ENCODE results near the gene MPP7.

The MPP7 gene

DNA sequence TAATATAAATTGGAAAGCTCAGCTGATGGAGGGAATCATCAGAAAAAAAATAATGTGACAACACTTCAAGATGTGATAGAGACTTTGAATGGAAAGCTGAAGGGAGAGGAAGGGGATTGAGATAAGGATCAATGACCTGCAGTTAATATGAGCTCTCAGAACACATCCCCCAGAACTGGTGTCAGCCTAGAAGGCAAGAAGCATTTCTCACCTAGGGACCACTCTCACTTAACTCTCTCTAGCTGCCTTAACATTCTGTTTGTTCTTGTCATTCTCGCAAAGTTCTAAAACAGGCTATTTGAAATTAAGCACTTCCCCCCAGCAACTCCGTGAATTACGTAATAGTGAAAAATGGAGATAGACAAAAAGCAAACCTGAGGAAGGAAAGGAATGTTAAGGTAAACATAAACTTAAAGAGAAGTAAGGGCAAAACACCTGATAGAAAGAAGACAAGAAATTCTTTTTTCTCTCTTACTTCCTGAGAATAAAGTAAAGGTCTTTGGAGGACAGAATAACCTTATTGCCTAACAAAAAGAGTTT is 1.2 kb upstream of the MPP7 start:
- no peak for DNase-seq

DNA sequence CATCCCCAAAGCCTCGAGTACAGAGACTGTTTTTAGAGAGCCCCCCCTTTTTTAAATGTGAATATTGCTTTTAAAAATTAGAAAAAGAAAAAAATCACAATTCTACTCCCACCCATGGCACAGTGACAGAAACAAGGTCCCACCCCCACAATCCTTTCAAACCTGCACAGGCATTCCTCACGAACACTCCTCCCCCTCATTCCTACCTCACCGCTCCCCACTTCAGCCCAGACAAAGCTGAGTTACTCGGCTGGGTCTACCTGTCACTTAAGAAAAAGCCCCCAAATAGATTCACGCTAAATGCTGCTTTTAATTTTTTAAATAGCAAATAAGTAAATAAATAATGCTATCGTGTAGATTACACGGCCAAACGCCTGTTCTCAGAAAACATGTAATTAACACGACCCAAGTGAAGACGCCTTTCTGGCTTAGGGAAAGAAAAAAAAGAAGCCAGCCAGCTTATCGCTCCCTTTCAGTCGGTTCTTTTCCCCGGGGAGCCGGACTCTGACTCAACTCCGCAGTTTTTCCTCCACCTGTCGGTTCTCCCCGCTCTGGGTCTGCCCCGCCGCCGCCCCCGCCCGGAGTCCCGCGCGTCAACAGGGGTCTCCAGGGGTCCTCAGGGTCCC is 739 bp downstream of the MPP7 start:
- DNase-seq: no peak

DNA sequence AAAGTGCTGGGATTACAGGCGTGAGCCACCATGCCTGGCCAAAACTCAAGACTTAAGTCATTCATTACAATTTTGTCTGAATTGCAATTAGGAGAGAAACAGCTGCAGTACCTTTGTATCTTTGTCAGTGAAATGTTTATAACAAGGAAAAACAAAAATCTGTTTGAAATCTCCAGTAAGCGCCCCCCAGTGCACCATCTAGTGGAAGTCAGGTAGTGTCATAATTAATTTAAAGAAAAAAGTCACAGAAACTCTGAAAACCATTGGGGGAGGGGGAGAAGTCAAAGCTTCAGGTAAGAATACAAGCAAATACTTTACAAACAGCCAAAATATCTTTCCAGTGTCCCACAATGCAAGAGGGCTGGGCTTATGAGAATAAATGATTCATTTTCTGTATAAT is 2.8 kb downstream of the MPP7 start:
- no peak for DNase-seq

DNA sequence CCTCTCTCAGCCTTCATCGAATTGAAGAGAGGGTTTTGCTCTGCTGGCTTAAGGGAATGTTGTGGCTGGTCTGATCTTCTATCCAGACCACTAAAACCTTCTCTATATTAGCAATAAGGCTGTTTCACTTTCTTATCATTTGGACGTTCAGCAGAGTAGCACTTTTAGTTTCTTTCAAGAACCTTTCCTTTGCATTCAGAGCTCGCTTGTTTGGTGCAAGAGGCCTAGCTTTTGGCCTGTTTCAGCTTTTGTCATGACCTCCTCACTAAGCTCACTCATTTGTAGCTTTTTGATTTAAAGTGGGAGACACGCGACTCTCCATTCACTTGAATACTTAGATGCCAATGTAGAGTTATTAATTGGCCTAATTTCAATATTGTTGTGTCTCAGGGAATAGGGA is 3.9 kb downstream of the MPP7 start:
- DNase-seq: no peak

DNA sequence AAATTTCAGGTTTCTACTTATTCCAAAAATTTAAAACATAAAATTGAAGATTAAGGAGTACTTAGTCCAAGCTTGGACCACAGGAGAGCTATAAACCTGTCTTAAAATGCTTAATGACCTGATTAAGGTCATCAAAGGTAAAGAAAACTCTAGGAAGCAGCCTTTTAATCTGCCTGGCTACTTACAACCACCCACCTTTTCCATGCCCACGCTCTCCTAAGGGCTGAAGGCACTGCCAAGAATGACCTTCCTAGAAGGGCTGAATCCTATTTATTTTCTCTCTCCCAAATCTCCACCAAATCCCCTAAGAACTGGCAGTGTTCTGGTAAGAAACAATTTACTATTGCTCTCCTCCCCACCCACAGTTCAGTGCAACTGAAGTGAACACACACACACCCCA is 6.8 kb downstream of the MPP7 start:
- no peak for DNase-seq

DNA sequence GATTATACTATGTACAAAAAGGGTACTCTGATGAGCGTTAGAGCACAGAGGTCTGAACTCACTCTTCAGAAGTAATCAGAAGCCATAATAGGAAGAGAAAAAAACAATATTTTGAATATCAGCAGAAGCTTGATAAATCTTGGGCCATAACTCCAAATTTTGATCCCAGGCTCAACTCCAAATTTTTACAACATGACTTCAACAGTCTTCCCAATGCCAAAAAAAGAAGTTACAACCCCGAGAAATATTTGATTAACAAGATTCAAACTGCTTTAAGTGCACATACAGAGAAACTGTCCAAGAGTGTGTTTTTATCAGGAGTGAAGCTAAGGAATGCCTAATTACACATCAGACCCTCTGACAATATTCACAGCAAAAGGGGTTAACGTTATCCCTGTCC is 7.5 kb downstream of the MPP7 start:
- no peak for DNase-seq

DNA sequence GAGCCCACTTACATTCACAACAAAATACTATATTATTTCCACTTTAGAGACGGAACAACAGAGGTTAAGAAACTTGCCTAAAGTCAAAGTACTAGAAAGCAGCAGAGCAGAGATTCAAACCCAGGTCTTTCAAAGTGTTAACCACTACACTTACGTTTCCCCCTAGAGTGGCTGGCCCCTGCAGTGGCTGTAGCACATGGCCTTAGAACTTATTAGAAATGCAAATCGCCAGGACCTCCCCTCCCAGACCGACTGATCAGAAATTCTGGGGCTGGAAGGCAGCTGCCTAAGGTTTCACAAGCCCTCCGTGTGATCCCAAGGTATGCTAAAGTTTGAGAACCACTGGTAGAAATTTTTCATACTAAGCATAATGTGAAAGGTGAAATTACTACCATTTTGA is 8.1 kb downstream of the MPP7 start:
- DNase-seq: no peak

DNA sequence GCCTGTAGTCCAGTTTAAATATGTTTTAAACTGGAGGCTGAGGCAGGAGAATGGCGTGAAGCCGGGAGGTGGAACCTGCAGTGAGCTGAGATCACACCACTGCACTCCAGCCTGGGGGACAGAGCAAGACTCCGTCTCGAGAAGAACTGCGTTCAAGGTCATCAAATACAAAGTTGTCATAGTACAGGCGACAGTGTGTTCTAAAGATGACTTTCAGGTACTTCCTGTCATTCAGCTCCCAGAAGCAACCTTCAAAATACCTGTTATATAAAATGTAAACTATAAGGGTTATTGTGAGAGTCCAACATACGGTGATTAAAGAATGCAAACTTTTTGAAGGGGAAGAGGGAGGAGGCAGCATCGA is 8.7 kb downstream of the MPP7 start:
- no peak for DNase-seq

DNA sequence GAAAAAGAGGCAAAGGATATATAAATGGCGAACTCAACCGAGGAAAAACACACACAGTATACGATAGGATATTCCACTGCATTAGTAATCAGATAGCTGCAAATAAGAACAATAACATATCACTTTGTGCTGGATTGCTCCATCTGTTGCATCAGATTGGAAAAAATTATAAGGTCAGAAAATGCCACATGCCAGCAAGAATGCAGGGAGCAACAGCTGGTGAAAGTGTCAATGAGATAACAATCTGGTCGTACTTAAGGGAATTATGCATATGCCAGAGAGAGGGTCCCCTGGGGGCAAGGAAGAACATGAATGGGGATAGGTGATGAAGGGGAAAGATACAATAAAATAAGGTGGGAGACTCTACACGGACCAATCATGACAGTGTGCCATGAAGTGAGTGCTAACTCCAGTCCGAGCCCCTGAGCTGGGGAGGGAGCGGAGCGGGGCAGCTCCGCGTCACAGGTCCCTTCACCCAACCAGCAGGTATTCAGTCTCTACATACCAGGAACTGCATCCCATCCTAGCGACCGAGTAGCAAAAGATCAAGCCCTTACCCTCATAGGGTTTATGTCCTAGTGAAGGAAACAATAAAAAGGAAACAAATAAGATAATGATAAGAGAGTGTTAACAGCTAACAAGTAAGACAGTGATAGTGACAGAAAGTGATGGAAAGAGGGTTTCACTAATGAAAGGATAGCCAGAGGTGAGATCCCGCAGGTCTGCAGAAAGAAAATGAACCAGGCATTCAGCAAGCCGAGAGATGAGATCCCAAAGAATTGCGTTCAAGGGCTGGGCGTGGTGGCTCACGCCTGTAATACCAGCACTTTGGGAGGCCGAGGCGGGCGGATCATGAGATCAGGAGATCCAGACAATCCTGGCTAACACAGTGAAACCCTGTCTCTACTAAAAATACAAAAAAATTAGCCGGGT is 9.4 kb downstream of the MPP7 start:
- no peak for DNase-seq

DNA sequence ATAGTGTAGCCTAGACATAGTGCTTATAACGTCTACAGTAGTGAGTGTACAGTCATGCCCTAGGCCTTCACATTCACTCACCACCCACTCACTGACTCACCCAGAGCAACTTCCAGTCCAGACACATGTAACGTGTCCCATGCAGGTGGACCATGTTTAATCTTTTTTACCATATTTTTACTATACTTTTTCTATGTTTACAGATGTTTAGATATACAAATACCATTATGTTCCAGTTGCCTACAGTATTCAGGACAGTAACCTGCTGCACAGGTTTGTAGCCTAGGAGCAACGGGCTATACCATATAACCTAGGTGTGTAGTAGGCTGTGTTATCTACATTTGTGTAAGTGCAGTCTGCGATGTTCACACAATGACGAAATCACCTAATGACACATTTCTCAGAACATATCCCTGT is 11.0 kb downstream of the MPP7 start:
- DNase-seq: no peak

DNA sequence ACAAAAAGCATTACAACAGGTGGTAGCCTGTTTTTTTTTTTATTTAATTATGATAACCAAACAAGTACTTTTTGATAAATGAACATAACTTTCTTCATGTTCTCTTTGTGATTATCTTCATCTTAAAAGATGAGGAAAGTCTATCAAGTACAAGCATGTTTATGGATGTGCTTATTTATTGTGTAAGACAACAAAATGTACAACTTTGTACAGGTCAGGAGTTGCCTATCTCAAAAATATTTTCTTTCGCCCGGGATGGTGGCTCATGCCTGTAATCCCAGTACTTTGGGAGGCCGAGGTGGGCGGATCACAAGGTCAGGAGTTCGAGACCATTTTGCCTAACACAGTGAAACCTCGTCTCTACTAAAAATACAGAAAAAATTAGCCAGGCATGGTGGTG is 17.0 kb downstream of the MPP7 start:
- DNase-seq: no peak

DNA sequence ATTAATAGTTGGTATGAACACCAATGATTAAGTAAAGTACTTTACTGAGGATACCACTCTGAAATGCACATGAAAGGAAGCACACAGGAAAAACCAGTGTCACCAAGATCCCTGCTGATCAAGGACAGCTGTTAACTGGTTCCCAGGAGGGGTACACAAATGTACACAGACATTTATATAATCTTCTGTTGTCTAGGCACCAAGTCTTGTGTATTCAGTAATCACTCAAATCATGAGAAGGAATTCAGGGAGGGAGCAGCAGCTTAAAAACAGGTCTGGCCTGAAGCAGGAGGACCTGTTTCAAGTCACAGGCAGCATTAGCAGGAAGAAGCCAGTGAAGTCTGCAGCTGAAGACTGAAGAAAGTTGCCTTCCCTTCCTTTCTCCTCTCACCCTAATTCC is 18.7 kb downstream of the MPP7 start:
- no peak for DNase-seq

DNA sequence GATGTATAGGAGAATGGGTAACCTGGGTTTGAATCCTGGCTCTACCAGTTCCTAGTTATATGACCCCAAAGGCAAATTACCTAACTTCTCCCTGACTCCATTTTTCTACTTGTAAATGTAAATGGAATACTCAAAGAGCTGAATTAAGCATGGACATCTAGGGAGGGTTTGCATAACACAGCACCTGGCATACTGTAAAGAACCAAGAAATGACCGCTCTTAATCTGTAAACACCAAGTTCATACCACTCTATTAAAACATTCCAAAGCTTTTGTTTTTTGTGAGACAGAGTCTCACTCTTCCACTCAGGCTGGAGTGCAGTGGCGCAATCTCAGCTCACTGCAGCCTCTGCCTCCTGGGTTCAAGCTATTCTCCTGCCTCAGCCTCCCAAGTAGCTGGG is 19.6 kb downstream of the MPP7 start:
- no peak for DNase-seq

DNA sequence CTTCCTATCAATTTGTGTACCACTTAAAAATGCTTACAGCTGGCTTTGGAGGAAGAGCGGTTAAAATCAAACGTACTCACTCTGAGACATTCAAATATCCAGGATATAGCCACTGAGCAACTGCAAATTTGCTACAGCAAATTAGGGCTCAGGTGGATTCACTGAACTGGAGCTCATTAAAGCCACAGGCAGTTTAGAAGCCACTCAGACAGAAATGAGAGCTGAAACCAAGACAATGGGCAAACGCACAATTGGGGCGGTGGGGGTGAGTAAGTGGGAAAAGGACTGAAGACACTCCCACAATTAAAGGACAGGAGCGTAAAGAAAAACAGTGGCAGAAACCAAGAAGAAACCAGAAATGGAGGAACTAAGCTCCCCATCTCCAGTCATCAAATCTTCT is 20.5 kb downstream of the MPP7 start:
- peak; percentile 69 for DNase-seq

DNA sequence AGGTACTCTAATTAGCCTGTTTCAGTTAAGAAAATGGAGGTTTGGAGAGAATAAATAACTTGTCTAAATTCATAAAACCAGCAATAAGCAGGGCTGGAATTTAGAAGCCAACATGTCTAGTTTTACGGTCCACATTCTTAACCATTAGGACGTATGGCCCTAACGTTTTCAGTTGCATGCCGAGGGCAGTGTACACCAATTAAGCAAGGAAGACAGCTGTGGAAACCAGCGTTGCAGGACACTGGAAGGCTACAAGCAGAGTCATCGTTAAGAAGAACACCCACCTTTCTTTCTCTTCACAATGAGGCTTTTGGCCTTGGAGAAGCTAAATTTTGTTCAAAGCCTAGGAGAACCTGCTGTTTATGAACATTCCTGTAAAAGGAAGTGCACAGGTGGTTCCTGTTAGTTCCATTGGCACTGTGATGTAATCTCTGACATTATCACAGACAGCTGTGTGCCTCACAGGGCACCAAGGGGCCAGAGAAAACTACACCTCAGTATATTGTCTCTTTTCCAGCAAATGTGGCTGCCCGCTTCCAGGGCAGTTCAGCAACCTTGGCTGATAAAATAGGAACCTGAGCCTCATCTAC is 21.0 kb downstream of the MPP7 start:
- DNase-seq: no peak

DNA sequence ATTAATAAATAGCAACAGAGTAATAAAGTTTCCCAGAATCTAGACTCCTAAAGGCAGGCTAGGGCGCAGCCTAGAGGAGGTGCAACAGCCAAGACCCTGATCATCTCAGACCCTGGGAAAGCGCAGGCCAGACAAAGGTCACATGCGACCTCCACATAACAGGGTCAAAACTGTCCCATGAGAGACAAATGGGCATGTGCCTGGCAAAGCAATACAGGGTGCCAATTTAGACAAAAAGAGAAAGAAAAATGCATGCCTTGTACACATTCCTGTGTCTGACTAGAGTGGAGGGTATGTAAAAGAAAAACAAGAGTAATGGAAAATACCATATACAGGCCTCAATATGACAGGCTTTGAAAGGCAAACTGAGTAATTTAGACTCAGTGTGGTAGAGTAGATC is 22.2 kb downstream of the MPP7 start:
- no peak for DNase-seq

DNA sequence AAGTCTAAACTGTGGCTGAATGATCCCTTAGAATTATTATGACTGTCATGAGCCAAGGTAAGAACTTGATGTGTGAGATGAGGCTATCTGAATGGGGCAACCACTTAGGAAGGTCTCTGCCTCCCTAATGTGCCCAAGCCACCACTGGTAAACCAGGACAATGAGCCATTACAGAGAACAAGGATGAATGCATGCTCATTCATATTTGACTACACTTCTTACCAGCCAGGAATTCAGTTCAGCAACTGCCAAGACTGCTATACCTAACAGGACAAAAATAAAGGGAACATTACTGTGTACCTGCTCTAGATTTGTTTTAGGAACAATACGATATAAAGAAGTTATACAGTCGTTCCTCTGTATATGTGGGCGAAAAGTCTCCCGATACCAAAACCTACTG is 23.0 kb downstream of the MPP7 start:
- no peak for DNase-seq

DNA sequence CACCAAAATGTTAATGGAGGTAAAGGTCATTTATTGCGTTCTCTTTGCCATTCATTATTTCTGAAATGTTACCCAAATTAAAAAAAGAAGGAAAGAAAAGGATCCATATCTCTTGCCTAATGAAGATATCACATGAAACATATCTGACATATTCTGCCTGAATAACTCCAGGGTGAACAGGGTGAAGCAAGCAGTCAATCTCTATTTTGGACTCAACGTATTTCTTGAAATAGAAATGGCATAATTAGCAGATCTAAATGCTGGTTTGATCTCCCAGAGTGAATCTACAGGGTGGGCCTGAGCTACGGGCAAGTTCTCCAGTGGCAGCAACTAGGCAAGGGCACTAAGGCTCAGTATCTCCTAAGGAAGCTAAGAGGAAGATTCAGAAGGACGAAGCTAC is 24.0 kb downstream of the MPP7 start:
- no peak for DNase-seq

DNA sequence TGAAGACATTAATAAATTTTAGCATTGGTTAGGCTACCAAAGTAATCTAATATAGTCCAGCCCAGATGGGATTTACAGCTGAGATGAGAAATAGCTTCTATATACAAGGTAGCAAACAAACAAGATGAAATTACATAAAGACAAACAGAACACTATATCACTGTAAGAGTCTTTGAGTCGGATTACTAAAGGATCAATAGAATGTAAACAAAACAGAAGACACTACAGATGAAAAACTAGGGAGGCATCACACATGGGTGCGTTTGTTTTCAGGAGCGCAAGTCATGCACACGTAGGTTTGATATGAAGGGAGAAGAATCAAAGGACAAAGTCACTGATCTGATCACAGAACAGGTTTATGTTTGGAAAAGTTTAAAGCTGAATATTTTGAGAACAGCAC is 26.5 kb downstream of the MPP7 start:
- no peak for DNase-seq

DNA sequence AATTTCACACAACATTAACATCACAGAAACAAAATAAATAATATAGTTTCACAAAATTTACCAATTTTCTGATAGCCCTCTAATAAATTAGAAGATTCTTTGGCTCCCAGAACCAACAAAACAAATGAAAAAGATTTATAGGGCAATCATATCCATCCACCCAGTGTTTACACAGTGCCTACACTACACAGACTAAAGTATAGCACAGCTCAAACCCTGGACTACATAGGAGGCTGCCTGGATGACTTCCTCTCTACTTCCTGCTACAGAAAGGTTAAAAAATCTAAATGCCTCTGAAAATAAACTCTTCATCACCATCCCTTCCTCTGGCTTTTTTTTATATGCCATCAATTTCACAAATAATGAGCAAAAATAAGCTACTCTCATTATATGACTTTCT is 28.4 kb downstream of the MPP7 start:
- no peak for DNase-seq

DNA sequence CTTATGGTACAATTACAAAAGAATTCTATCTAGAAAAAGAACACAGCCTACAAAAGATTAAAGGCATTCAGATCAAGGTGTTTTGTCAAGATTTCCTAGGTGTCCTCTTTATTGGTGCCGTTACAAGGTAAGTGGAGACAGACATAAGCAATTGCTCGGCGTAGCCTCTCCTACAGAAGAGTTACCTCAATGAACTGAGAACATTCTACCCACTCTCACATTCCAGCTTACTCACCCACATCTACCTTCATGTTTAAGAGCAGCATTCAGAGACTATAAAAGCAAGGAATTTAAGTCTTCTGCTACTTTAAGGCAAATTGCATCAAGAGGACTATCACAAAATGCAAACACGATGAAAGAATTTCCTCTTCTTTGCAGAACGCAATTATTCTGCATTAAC is 29.5 kb downstream of the MPP7 start:
- DNase-seq: no peak

DNA sequence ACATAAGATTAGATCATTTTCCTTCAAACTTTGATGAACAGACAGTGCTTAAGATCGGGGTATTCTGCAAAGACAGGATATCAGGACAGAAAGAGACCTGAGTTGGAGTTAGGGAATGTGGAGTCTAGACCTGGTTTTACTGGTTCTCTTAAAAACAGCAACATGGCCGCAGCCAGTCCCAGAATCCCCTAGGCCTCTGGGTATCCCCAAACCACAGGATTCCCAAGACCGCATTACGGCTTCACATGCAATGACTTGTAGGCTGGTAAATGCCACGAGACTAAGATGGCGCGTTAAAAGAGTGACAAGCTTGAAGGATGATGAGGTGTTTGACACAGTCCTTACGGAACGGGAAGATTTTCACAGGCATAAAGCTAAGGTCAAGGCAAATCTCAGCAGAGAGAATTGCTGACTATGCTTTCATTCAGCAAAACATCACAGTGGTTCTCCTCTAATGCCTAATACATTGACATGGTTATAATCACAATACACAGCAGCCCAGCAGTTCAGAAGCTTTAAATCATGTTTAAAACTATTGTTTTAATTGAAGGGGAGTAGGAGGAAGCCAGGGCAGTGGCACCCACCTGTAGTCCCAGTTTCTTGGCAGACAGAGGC is 32.9 kb downstream of the MPP7 start:
- no peak for DNase-seq

DNA sequence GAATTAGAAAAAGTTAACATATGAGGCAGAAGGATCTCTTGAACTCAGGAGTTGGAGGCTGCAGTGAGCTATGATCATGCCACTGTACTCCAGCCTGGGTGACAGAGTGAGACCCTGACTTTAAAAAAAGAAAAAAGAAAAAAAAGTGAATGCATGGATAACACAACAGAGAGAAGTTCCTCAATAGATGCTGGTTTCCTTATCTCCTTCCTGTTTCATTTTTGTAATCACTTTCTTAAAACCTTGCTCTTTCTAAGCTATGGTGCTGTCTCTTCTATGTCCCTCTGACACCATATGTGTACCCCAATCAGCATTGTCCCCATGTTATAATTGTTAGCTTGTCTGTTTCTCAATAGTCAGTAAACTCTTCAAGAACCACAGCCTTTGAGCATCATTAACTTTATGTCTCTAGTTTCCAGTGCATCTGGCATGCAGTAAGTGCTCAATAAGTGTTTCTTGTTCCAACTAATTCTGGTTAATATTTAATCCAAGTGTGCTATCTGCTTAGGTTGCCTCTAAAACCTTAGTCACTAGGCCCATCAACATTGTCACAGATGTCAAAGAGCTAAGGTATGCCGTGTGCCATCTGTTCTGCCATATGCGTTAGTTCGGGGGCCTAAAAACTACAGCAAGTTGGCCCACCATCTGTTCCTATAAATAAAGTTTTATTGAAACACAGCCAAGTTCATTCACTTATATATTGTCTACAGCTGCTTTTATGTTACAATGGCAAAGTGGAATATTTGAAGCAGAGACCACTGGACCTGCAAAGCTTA is 36.2 kb downstream of the MPP7 start:
- no peak for DNase-seq
